ENCODE data around the gene KIAA1217. TPM values are rescaled to one million over a fixed set of nuclear protein-coding genes. Genes with fewer than 3 reads are reported as not detected.
A peak's percentile ranks its signal among the peaks of the same experiment; 100 is the strongest.

Gene KIAA1217
- total RNA-seq, 4 donors from 2014 or later, result 34.8 to 66.8 (median 52.9) TPM

- 38 to 42% methylated on average over 5 of the region's 5 CpGs for WGBS, 2 donors
- TF ChIP-seq POLR2A (IDR thresholded peaks at IDR 0.05) (no peak), CTCF (IDR thresholded peaks at IDR 0.05) (no peak)
- intact Hi-C loops (cut with DNase I; ENCODE audit: low total_unique reads), result no loop called here
- no peak overlapping the region for H3K4me3 ChIP-seq (ENCODE audit: low read depth, poor library complexity, severe bottlenecking)
- DNase-seq (ENCODE audit: low spot score in 2 of 2), result peak; percentile 85 to 90
Observed at GRCh38 chr10:24255881-24256311, 47.0 kb downstream of the KIAA1217 start.

GRCh38 chr10:24256619-24257107 lies 47.7 kb downstream of the KIAA1217 start:
- no peak overlapping the region for H3K4me3 ChIP-seq (ENCODE audit: low read depth, poor library complexity, severe bottlenecking)
- DNase-seq (ENCODE audit: low spot score in 2 of 2), result no peak
- TF ChIP-seq CTCF (IDR thresholded peaks at IDR 0.05) (no peak), POLR2A (IDR thresholded peaks at IDR 0.05) (no peak)
- intact Hi-C loops (cut with DNase I; ENCODE audit: low total_unique reads), result no loop called here
- 70 to 74% methylated on average over 2 of the region's 2 CpGs for WGBS, 2 donors

GRCh38 chr10:24257588-24257987 lies 48.6 kb downstream of the KIAA1217 start:
- no peak overlapping the region for H3K4me3 ChIP-seq (ENCODE audit: low read depth, poor library complexity, severe bottlenecking)
- TF ChIP-seq POLR2A (IDR thresholded peaks at IDR 0.05) (no peak), CTCF (IDR thresholded peaks at IDR 0.05) (no peak)
- 83 to 96% methylated on average over 4 of the region's 4 CpGs for WGBS, 2 donors
- no peak for DNase-seq (ENCODE audit: low spot score in 2 of 2)
- intact Hi-C loops (cut with DNase I; ENCODE audit: low total_unique reads), result no loop called here

- WGBS, 2 donors, result 77 to 83% methylated on average over 7 of the region's 7 CpGs
- no peak overlapping the region for H3K4me3 ChIP-seq (ENCODE audit: low read depth, poor library complexity, severe bottlenecking)
- TF ChIP-seq POLR2A (IDR thresholded peaks at IDR 0.05) (no peak), CTCF (IDR thresholded peaks at IDR 0.05) (no peak)
- intact Hi-C loops (cut with DNase I; ENCODE audit: low total_unique reads), result no loop called here
- DNase-seq (ENCODE audit: low spot score in 2 of 2), result no peak
Observed at GRCh38 chr10:24259365-24260130, 50.6 kb downstream of the KIAA1217 start.

- TF ChIP-seq CTCF (IDR thresholded peaks at IDR 0.05), result no peak
- TF ChIP-seq POLR2A (IDR thresholded peaks at IDR 0.05), result no peak
- no peak for DNase-seq (ENCODE audit: low spot score in 2 of 2)
- H3K4me3 ChIP-seq (ENCODE audit: low read depth, poor library complexity, severe bottlenecking), result no peak overlapping the region
- 92% methylated on average over 3 of the region's 3 CpGs for WGBS, 2 donors
- intact Hi-C loops (cut with DNase I; ENCODE audit: low total_unique reads), result no loop called here
Observed at GRCh38 chr10:24261627-24262026, 52.7 kb downstream of the KIAA1217 start.

All from lower leg skin (tissue), 4 donors.